Activated CD8-positive, alpha-beta T cell treated with anti-CD3 and anti-CD28 coated beads for 36 hours (primary cell): ENCODE data around the gene PVALB. TPM values are rescaled to one million over a fixed set of nuclear protein-coding genes. Genes with fewer than 3 reads are reported as not detected.
A peak's percentile ranks its signal among the peaks of the same experiment; 100 is the strongest.

Experiments
- ATAC-seq: fragments of 200-7000 bp; cut with Tn5 transposase; one replicate; pipeline ENCODE4 v1.10.0; 2021; ENCODE audit warnings: mild to moderate bottlenecking, moderate library complexity
- CTCF ChIA-PET: fragments of 350-600 bp; sonication (Branson Sonifier 250); formaldehyde crosslinking; loops from one replicate; lab custom pipeline; 2021; ENCODE audit warnings: antibody characterized with exemption; lab: Charles Lee
- POLR2A ChIA-PET: fragments of 350-600 bp; sonication (Branson Sonifier 250); formaldehyde crosslinking; loops from one replicate; lab custom pipeline; 2021; ENCODE audit warnings: antibody characterized with exemption; lab: Charles Lee
- DNase-seq: peaks from one replicate; pipeline ENCODE4 v3.0.0-alpha.2; 2020
- H3K27ac Mint-ChIP-seq: one replicate; pipeline ENCODE4 v1.8.0; 2021; ENCODE audit warnings: mild to moderate bottlenecking, mixed read lengths
- H3K27me3 Mint-ChIP-seq: one replicate; pipeline ENCODE4 v1.8.0; 2021; ENCODE audit warnings: mixed read lengths
- H3K36me3 Mint-ChIP-seq: one replicate; pipeline ENCODE4 v1.8.0; 2021; ENCODE audit warnings: low read depth, mixed read lengths
- H3K4me1 Mint-ChIP-seq: one replicate; pipeline ENCODE4 v1.8.0; 2021; ENCODE audit warnings: low read depth, mixed read lengths
- H3K4me3 Mint-ChIP-seq: one replicate; pipeline ENCODE4 v1.8.0; 2021; ENCODE audit warnings: mild to moderate bottlenecking, moderate library complexity, mixed read lengths
- H3K9me3 Mint-ChIP-seq: one replicate; pipeline ENCODE4 v1.8.0; 2021; ENCODE audit warnings: mixed read lengths
- intact Hi-C: fragments of 100-400 bp; cut with micrococcal nuclease; formaldehyde crosslinking; loops from one replicate; pipeline ENCODE4 v1.10.0; 2022
- total RNA-seq, 2 experiments: library from RNA; stranded (reverse); gene quantifications; one replicate each; pipeline ENCODE4 v1.2.3, GENCODE V29; 2021
- TF ChIP-seq, protein P1 (sequence below): fragments of 200-600 bp; IDR thresholded peaks from one replicate; pipeline ENCODE4 v1.8.0; 2022; ENCODE audit warnings: antibody characterized with exemption, mild to moderate bottlenecking

PVALB gene, protein sequence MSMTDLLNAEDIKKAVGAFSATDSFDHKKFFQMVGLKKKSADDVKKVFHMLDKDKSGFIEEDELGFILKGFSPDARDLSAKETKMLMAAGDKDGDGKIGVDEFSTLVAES
- total RNA-seq, result not detected

DNA sequence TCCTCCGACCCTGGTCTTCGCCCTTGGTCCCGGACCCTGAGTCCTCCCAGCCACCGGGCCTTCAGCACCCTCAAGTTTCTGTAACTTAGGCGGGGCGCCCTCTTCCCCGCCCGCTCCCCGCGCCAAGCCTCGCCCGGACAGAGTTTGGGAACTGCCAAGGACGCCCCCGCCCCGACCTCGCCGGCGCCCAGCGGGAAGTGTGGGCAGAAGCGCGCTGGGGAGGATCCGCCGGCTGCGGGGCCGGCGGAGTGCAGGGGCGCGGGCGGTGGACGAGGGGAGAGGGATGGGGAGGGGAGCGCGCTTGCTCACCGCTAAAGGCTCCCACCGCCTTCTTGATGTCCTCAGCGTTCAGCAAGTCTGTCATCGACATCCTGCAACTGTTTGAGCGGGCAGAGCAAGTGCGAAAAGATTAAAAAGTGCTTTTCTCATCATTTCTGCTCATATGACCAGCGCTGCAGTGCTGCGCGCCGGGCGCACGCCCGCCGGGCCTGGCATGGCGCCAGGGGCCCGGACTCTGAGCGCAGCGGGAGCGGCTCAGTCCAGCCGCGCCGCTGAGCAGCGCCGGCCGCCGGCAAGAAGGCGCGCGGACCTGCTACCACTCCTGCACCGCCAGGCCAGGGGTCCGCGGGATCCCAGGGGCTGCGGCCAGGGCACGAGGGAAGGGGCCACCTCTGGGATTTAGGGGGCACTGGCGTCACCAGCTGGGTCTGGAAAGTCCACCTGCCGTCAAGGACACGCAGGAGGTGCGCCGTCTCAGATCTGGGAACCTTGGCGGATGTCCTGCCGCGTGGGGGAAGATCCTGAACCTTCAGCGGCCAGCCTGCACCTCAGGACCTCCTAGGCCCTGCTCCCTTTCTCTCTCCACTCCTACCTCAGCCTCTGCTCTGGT is at the start of gene PVALB:
TSS of gene PVALB (minus strand) at position 400 of the 889 bp plus-strand sequence. CDS start at position 370, 30 bp downstream.
- no peaks in the 10 kb centered on the region for H3K4me1 Mint-ChIP-seq
- H3K36me3 Mint-ChIP-seq, result no peaks in the 10 kb centered on the region
- ChIA-PET CTCF (no interaction called here), POLR2A (no interaction called here)
- ATAC-seq (peak; percentile 60), DNase-seq (peak; percentile 18)
- no peaks in the 10 kb centered on the region for H3K9me3 Mint-ChIP-seq
- H3K27me3 Mint-ChIP-seq, result peaks cover 53% of the 10 kb centered on the region
- H3K27ac Mint-ChIP-seq, result no peak within 1 kb of the TSS
- no peak within 1 kb of the TSS for H3K4me3 Mint-ChIP-seq
- TF ChIP-seq, protein P1, sequence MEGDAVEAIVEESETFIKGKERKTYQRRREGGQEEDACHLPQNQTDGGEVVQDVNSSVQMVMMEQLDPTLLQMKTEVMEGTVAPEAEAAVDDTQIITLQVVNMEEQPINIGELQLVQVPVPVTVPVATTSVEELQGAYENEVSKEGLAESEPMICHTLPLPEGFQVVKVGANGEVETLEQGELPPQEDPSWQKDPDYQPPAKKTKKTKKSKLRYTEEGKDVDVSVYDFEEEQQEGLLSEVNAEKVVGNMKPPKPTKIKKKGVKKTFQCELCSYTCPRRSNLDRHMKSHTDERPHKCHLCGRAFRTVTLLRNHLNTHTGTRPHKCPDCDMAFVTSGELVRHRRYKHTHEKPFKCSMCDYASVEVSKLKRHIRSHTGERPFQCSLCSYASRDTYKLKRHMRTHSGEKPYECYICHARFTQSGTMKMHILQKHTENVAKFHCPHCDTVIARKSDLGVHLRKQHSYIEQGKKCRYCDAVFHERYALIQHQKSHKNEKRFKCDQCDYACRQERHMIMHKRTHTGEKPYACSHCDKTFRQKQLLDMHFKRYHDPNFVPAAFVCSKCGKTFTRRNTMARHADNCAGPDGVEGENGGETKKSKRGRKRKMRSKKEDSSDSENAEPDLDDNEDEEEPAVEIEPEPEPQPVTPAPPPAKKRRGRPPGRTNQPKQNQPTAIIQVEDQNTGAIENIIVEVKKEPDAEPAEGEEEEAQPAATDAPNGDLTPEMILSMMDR, result no peak
- intact Hi-C loops, result no loop called here

DNA sequence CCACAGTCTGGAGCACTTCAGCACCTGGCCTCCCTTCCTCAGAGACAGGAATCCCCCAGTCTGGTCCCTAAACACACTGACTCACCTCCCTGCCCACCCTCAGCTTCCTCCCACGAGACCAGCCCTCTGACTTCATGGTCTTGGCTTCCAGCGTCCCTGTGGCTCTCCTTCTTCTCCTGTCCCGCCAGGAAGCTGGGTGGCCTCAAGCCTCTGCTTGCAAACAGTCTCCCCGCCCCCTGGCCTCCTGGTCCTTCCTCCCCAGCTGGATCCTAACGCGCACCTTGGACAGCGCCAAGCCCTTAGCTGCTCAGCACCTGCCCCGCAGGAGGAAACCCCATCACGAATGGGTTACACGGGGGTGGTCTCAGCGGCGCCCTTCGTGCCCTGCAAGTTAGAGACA is 48.5 kb upstream of the PVALB start:
- TF ChIP-seq, protein P1, result no peak
- no peaks in the 10 kb centered on the region for H3K27me3 Mint-ChIP-seq
- H3K27ac Mint-ChIP-seq, result no peak overlapping the region
- CTCF ChIA-PET, result interaction anchor here (2.4 kb wide), 1 partner anchor 9 kb away, joined by 16 read pairs; no protein-coding TSS in a partner anchor
- H3K9me3 Mint-ChIP-seq, result no peaks in the 10 kb centered on the region
- intact Hi-C loops, result no loop called here
- H3K4me3 Mint-ChIP-seq, result no peak overlapping the region
- peaks cover 30% of the 10 kb centered on the region for H3K4me1 Mint-ChIP-seq
- H3K36me3 Mint-ChIP-seq, result no peaks in the 10 kb centered on the region
- POLR2A ChIA-PET, result no interaction called here
- DNase-seq (no peak), ATAC-seq (no peak)

DNA sequence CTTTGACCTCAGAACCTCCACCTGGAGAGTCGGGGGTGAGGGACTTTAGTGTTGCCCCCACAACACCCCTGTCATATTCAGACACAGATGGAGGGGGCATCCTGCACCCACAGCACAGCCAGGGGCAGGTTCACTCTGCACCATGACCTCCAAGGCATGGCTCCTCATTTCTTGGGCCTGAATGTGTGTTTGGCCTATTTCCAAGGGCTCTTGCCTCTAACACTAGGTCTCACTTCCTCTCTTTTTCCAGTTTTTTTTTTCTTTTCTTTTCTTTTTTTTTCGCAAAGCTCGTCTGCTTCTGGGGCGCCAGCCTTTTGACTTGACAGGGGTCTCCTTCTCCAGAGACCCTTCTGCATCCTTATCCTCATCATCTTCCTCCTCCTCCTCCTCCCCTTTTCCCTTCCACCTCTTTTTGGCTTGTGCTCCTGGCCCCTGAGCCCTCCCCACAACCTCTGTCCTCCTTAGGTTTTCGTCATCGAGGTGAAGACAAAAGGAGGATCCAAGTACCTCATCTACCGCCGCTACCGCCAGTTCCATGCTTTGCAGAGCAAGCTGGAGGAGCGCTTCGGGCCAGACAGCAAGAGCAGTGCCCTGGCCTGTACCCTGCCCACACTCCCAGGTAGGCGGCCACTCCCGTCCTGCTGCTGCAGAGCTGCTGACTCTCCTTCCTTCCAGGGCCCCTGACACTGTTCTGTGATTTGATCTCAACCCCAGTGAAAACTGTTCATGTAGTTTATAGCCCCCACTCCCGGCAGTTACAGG is 47.8 kb upstream of the PVALB start:
- Mint-ChIP-seq H3K27me3 (no peaks in the 10 kb centered on the region), H3K4me3 (no peak overlapping the region), H3K4me1 (peaks cover 36% of the 10 kb centered on the region), H3K9me3 (no peaks in the 10 kb centered on the region), H3K36me3 (no peaks in the 10 kb centered on the region), H3K27ac (no peak overlapping the region)
- POLR2A ChIA-PET, result no interaction called here
- TF ChIP-seq, protein P1, result no peak
- ATAC-seq (no peak), DNase-seq (no peak)
- CTCF ChIA-PET, result interaction anchor here (2.4 kb wide), 1 partner anchor 8 kb away, joined by 16 read pairs; no protein-coding TSS in a partner anchor
- intact Hi-C loops, result no loop called here

DNA sequence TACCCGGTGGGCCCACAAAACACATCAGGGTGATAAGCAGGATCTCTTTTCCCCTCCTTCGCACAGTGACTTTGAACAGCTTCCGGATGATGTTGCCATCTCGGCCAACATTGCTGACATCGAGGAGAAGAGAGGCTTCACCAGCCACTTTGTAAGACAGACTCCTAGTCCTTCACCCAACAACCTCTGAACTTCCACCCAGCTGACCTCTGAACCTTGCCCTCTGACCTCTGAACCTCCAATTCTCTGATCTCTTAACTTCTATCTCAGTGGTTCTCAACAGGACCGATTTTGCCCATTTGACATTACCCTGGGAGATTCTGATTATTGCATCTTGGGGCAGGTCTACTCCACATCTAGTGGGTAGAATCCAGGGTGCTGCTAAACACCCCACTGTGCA is 47.1 kb upstream of the PVALB start:
- TF ChIP-seq, protein P1, result no peak
- H3K27ac Mint-ChIP-seq, result no peak overlapping the region
- DNase-seq, result no peak
- ChIA-PET POLR2A (no interaction called here), CTCF (no interaction called here)
- no peaks in the 10 kb centered on the region for H3K36me3 Mint-ChIP-seq
- H3K4me3 Mint-ChIP-seq, result no peak overlapping the region
- no peaks in the 10 kb centered on the region for H3K9me3 Mint-ChIP-seq
- peaks cover 36% of the 10 kb centered on the region for H3K4me1 Mint-ChIP-seq
- H3K27me3 Mint-ChIP-seq, result no peaks in the 10 kb centered on the region
- intact Hi-C loops, result no loop called here
- no peak for ATAC-seq
